CD1c-positive myeloid dendritic cell (primary cell): ENCODE measurements around the gene SLC2A4.
"Not testable (repeated sequence)": the region's sequence is repeated elsewhere in the genome, so short reads cannot be mapped to it uniquely, and the experiment has no call there.

Source experiments
- DNase-seq: peaks from one replicate; pipeline ENCODE4 v3.0.0-alpha.2; 2016; ENCODE audit errors: extremely low spot score

SLC2A4 gene

DNA sequence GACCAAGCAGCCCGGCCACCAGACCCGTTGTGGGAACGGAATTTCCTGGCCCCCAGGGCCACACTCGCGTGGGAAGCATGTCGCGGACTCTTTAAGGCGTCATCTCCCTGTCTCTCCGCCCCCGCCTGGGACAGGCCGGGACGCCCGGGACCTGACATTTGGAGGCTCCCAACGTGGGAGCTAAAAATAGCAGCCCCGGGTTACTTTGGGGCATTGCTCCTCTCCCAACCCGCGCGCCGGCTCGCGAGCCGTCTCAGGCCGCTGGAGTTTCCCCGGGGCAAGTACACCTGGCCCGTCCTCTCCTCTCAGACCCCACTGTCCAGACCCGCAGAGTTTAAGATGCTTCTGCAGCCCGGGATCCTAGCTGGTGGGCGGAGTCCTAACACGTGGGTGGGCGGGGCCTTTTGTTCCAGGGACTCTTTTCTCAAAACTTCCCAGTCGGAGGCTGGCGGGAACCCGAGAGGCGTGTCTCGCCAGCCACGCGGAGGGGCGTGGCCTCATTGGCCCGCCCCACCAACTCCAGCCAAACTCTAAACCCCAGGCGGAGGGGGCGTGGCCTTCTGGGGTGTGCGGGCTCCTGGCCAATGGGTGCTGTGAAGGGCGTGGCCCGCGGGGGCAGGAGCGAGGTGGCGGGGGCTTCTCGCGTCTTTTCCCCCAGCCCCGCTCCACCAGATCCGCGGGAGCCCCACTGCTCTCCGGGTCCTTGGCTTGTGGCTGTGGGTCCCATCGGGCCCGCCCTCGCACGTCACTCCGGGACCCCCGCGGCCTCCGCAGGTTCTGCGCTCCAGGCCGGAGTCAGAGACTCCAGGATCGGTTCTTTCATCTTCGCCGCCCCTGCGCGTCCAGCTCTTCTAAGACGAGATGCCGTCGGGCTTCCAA, at the start of gene SLC2A4:
SLC2A4 (plus strand) TSS at position 645 of the 879 bp plus-strand sequence; CDS start at position 862, 217 bp downstream.
- DNase-seq = peak; percentile 94

DNA sequence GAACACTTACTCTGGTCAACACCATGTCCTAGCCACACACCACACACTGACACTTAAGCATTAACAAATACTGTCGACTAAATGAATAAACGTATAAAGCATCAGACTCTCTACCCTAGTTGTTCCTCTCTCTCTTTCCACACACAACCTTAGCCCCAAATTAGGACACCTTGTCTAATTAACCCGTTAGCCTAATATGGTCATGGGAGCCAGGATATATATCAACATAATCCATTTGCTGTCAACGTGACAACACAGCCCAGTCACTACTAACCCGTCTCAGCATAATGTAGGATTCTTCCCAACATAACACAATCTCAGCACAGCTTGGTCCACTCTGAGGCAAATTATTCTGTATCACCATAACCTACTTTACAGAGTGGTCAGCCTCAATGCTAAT, 49.4 kb upstream of the SLC2A4 start:
- DNase-seq = no peak

DNA sequence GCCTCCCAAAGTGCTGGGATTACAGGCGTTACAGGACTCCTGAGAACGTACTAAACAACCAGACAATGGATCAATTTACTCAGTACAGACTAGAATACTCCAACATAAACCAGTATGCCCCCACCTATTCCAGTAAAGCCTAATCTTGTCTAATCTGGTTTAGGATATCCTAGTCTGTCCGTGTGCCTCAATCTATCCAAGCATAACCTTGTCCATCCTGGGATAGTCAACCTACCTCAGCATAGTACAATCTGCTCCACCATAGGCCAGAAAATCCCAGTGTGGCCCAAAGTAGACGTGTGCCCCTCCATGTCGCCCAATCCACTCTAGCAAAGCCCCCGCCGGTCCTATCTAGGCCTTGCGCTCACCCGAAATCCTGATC, 47.8 kb upstream of the SLC2A4 start:
- peak; percentile 17 for DNase-seq

DNA sequence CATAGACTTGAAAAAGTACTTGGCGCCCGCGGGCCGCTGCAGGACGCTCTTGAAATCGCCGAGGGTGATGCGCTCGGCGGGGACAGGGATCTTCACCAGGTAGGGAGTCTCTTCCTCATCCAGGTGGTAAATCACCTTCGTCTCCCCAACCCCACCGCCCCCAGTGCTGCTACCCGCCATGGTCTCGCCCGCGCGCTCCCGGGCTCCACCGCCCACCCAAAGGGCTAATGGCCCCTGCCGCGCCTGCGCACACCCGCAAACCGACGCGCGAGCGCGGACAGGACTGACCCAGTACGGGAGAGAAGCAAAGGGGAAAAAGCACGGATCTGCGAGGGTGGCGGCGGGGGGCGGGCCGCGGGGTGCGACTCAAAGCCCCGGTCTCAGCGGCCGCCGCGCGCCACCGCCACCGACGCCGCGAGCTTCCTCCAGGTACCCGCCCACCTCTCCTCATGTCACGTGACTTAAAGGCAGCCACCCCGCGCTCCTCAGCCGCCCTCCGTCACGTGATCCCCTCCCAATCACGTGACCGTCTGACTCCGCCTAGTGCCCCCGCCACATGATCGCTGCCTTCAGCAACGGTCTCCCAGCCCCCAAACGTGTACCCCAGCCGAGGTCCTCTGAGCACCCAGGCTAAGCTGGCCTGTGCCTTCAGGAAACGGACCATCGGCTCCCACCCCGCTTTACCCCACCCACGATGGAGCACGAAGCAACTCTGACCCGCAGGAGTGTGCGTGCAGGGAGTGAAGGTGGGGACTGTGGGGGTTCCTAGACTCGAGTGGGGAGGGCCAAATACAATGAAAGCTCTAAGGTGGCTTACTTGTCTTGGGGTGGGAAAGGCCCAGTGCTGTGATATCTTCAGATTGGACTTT, 47.2 kb upstream of the SLC2A4 start, which contains the start of gene DVL2:
DVL2 (minus strand) TSS at position 435 of the 869 bp plus-strand sequence; CDS start at position 180, 255 bp downstream.
- DNase-seq = peak; percentile 96

DNA sequence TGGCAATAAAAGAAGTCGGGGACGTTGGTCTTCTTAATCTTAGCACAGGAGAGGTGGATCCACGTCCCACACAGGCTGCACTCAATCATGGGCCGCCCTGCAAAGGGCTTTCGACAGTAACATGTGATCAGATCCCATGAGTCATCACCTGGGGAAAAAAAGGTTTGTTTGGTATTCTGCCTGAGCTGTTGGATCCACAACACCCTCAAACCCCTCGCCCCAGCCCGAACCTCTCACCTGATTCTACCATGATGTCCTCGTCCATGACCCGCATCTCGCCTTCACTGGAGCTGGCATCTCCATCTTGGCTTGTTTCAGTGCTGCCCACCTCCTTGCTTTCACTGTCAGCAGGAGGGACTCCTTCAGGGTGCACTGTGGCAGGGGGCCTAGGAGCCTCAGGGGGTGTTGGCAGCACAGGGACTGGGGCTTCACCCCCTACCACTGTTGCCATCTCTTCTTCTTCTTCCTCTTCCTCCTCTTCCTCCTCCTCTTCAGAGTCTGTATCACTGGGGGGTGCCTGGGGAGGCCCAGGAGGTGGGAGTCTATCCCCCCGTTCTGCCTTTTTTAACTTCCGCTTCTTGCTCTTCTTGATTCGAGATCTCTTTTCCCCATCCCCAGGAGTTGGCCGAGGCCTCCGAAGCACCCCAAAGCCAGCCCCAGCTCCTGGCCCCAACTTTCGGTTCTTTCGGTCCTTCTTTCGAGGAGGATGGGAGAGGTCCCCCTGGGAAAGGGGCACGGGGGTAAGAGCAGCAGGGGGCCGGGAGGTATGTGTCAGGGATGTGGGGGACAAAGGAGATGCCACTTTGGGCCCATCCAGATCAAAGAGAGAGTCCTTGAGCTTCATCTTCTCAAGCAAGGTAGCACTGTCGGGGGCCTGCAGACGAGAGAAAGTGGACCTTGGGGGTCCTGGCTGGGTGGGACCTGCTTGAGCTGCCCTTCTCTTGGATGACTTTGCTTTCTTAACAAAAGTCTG, 45.5 kb upstream of the SLC2A4 start:
- peak; percentile 44 for DNase-seq

DNA sequence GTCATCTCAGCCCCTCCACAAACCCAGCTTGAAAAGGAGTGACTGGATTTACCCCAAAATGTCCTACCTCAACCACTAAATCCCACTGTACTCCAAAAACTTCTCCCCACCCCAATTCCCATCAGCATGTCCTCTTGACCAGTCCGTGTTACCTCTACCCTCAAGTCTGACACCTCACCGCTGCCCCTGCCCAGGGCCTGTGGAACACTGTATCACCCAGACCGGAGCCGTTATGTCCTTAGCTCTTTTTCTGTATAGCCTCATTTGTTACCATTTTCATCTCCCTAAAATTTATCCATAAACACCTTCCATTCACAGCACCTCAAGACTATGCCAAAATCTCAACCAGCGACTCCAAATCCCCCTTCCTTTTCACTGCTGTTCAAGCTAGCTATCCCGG, 44.7 kb upstream of the SLC2A4 start:
- no peak for DNase-seq

DNA sequence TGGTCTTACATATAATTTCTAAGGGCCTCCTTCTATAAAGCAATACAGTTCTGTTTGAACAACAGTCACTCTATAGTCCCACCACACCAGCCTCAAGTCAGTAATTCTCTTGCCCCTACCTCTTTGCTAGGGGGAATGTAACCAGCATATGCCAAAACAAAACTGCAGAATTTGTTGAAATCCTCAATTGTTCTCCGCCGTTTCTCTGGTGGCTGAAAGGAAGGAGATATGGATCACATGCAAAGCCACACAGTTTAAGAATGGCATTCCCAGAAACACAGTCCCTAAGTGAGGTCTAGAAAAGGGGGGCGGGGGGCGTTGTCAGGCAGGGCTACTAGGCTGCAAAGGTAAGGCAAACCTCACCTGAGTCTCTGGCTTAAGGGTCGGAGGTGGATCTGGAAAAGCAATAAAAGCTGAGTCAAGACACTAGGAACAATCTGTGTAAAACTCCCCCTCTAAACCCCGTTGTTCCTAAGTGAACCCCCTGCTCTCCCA, 44.2 kb upstream of the SLC2A4 start:
- DNase-seq = no peak

DNA sequence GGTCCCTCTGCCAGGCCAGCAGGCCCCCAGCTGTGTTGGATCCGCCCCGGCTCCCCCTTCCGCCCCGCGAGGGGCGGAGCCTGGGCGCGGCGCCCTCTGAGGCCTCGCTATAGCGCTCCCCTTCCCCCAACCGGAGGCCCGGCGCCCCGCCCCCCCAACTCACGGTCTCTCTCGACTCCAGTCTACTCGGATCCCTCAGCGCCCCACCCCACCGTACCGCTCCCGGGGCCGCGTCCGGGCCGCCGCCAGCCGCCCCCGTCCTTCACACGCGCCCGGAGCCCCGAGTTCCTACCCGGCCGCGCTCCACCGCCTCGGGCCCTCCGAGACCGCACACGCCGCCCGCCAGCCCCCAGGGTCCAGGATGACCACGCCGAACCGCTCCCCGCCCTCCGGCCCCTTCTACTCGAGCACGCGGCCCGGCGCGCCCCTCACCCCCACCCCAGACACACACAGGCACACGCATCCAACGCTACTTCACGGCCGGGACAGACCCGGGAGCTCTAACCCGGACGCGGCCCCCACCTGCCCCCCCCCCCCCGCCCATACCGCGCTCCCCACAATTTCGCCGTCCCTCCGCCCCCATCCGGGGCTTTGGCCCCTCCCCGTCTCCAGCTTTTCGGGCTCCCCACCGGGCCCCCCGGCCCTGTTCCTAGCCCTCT, 43.6 kb upstream of the SLC2A4 start:
- peak; percentile 71 for DNase-seq

DNA sequence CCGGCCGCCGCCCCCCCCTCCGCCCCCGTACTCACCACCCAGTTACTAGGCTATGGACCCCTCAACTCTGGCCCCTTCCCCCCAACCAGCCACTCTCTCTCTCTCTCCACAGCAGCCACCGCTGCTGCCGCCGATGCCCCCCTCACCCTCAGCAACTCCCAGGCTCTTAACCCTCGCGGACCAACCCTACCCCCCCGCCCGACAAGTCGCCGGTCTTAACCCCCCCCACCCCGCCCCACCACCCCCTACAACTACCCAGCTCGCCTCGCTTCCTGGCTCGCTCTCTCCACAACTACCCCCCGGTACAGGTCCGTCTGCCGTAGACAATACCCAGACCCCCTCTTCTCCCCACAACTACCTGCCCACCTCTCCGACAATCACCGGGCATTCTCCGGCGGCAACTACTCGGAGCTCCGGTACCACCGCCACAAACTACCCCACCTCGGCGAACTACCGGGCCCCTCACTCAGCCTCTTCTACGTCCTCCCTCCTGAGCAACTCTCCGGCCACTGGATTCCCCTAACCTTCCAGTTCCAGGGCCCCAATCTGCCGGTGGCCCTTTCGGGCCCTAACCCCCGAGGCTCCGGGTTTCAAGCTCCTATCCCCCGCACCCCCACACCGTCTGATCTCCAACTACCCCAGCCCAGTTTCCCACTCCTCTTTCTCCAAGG, 43.0 kb upstream of the SLC2A4 start:
- no peak for DNase-seq

DNA sequence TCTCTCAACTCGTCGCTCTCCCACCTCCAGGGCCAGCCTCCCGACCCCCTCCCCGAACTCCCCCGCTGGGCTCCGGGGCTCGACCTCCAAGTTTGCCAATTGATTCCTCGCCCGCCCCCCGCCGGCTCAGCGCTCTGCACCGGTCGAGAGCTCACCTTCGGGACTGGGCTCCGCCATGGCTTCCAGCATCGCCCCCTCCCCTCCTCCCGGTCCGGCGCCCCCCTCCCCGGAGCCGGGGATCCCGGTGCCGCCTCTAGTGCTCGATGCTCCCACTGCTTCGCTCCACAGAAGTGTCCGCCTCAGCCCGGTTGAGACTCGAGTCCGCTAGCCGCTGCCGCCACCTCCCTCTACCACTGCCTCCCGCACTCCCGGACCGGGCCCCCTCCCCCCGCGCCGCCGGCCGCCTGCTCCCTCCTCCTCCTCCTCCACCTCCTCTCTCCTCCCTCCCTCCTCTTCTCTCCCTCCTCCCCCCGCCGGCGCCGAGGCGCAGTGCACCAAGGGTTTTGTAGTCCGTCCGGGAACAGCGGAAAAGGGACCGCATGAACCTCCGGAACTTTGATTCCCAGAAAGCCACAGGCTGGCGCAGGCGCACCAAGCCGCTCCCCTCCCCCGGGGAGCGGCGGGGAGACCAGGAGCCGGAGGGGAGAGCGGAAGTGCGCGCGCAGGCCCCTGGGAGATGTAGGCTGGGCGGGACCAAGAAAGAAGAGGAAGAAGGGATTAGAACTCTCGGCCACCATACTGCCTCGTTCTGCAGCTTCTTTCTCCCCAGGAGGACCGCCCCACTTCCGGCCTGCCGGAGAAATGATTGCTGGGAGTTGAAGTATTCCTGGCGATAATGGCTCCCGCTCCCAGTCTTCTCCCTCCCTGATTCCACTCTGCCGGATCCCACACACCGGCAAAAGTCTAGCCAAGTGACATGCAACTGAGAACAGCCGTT, 42.2 kb upstream of the SLC2A4 start, which contains the start of gene PHF23:
PHF23 (minus strand) TSS at position 367 of the 937 bp plus-strand sequence; CDS start at position 189, 178 bp downstream.
- peak; percentile 99 for DNase-seq

DNA sequence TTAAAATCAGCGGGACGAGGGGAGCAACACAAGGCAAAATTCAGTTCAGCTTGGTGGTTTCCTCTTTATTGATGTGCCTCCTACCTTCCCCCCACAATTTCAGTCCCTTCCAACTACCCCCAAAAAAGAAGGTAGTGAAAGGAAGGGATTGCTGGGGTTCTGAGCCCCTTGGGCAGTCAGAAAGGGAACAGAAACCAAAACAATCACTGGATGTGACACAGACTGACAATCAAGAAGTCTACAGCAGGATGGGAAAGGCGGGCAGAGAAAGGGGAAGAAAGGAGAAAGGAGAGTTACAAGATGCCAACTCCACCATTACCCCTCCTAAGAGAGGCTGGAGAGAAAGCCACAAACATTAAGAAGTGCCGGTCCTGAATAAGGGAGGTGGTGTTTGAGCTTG, 41.1 kb upstream of the SLC2A4 start:
- peak; percentile 69 for DNase-seq

DNA sequence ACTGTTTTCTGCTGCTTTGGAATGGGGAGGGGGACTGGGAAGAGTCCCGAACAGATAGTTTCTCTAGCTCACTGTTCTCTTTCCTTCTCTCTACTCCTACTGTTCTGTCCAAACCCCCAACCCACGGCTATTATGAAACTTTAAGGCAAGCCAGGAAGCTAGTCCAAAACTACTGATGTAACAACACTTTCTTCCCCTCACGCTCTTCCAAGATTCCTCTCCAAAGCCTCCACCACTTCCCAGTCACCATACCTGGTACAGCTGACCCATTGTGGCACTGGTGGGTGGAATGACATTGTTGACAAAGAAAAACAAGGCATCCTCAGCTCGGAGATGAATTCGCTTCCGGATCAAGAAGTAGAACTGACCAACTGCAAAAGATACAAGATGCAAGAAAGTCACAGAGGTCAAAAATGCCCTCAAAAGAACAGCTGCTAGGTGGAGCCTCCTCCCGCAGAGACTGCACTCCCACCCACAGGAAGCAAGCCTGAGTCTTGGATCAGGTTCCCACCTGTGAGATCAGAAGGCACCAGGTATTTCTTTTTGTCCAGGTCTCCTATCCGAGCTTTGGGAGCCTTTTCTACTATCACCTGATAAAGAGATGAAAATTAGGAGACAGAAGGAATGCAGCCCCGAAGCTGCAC, 40.3 kb upstream of the SLC2A4 start:
- DNase-seq = peak; percentile 59

DNA sequence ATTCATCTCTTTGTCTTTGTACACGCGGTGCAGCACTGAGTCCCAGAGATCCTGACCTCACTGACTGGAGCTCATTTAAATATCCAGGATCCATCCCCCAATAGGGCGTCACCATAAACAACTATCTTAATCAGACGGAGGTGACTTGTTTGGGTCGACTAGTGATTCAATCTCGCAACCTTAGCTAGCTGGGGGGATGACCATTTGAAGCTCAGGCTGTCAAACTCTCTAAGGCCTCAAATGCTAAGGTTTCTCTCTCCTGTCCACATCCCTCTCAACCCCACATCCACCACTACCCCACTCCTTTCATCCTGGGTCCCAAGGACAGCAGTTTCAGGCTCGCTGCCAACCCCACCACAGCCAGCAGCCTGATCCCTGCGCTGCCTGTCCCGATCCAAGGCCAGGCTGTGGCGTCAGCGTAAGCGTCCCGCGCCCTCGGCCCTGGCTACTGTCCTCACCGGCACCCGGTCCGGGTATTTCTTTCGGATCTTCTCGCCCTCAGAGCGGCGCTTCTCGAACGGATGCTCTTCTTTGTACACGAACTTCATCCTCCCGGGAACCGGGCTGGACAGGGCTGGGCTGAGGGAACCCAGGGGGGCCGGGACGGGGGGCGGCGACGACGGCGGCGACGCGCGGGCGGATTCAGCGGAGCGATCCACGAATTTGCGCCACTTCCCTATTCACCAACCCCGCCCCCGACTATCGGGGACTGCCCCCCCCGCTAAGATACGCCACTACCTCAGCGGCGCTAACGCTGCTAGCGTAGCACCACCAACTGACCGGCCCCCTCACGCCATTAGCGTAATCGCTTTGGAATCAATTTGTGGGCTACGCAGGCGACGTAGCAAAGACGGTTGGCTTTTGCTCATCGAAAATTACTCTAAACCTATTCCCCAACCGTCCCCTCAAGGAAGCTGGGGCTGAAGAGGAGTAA, 39.5 kb upstream of the SLC2A4 start, which contains the start of gene GABARAP:
GABARAP (minus strand) TSS at position 667 of the 934 bp plus-strand sequence; CDS start at position 548, 119 bp downstream.
- DNase-seq = peak; percentile 95

DNA sequence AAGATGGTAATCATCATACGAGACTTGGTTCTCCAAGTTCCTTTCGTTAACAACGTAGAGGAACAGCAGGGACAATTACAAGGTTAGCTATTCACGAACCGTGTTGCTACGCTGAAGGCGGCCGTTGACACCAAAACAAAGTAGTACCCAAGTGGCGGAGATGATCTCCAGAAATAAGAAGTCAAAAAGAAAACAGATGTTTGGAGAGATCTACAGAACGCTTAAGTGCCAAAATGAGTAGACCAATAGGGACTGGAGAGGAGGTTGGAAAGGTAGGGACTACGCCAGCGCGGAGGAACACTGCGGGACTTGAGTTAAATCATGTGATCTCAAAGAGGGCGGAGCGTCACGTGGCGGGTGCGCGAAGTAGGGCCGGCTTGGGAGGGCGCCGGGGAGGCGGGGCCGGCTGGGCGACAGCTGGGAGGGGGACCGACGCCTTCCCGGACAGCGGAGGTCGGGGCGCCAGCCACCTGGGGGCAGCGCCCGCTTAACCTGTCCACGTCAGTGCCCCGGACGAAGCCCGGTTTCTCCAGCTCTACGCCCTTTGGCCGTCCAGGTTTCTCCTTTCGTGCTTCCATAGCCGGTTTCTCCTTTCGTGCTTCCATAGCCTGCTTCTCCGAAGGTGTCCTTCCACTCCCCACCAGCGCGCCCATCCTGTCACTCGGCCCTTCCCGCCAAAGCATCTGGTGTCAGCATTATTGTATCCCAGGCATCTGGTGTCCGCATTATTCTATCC, 38.6 kb upstream of the SLC2A4 start:
- peak; percentile 95 for DNase-seq

DNA sequence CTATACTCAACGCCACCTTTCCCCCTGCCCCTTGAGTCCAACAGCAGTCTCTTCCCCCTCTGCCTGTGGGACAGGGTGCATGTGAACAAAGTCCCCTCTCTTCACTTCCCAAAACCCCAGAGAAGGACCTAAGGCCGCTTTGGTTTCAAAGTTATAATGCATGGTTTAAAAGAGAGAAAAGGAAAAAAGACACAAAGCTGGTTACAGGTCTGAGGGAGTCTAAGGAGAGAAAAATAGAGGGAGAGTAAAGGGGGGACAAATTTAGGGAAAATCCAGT, 38.1 kb upstream of the SLC2A4 start:
- no peak for DNase-seq

DNA sequence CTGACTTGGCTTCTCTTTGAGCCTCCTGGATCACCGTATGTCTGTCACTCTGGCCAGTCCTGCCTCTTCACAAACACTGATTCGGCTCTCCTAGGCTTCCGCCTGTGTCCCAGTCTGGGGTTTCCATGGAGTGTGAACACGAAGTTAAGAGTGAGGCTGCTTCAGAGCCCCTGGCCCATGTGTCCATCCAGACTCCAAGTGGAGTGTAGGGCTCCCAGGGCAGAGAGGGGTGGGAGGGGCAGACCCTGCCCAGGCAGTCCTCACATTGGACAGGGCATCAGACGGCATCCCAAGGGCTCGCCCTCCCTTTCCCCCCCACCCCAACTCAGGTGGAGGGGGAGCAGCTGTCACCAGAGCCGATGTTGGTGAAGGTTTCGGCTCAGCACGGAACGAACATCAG, 37.7 kb upstream of the SLC2A4 start:
- not testable (repeated sequence) for DNase-seq

DNA sequence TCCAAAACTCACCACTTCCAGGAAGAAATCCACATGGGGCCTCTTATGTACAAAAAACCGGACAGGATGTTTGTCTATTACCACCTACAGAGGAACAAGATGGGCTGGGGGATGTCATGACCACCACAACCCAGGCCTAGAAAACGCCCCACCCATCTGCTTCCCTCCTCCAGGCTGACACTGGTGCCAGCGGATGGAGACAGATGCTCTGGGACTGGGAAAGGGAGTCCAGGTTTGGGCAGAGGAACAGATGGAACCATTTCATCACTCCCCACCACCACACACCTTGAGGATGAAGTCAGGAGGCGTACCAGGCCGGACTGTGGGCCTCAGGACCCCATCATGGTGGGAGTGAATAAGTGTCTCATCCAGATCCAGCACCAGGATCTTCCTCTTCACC, 34.7 kb upstream of the SLC2A4 start:
- no peak for DNase-seq
